Activated naive CD8-positive, alpha-beta T cell treated with anti-CD3 and anti-CD28 coated beads, Interleukin-2, amount 10 ng/mL, durations not matched to agents 7 days and 5 days (primary cell): ENCODE results near the gene POFUT2. TPM values are rescaled to one million over a fixed set of nuclear protein-coding genes. Genes with fewer than 3 reads are reported as not detected.

Source experiments
- ATAC-seq: fragments of 150-1000 bp; cut with Tn5 transposase; one replicate; pipeline ENCODE4 v1.10.0; 2021; ENCODE audit warnings: low read depth, moderate library complexity
- POLR2A ChIA-PET: fragments of 350-600 bp; sonication (Branson Sonifier 250); formaldehyde crosslinking; loops from one replicate; lab custom pipeline; 2021; ENCODE audit warnings: antibody characterized with exemption; lab: Charles Lee
- DNase-seq: peaks from one replicate; pipeline ENCODE4 v3.0.0; 2021
- H3K27ac Mint-ChIP-seq: one replicate; pipeline ENCODE4 v1.8.0; 2022; ENCODE audit warnings: mild to moderate bottlenecking, mixed read lengths
- H3K27me3 Mint-ChIP-seq: one replicate; pipeline ENCODE4 v1.8.0; 2022; ENCODE audit warnings: mild to moderate bottlenecking, moderate library complexity, mixed read lengths
- H3K36me3 Mint-ChIP-seq: one replicate; pipeline ENCODE4 v1.8.0; 2021; ENCODE audit warnings: mild to moderate bottlenecking, mixed read lengths
- H3K4me1 Mint-ChIP-seq: one replicate; pipeline ENCODE4 v1.8.0; 2021; ENCODE audit warnings: mixed read lengths
- H3K4me3 Mint-ChIP-seq: one replicate; pipeline ENCODE4 v1.8.0; 2022; ENCODE audit warnings: mild to moderate bottlenecking, moderate library complexity, mixed read lengths
- H3K9me3 Mint-ChIP-seq: one replicate; pipeline ENCODE4 v1.8.0; 2021; ENCODE audit warnings: mixed read lengths
- total RNA-seq, 2 experiments: library from RNA; stranded (reverse); gene quantifications; one replicate each; pipeline ENCODE4 v1.2.3, GENCODE V29; 2021

Gene POFUT2
- total RNA-seq, 2 experiments from 2014 or later: 26.0 to 27.0 TPM

DNA sequence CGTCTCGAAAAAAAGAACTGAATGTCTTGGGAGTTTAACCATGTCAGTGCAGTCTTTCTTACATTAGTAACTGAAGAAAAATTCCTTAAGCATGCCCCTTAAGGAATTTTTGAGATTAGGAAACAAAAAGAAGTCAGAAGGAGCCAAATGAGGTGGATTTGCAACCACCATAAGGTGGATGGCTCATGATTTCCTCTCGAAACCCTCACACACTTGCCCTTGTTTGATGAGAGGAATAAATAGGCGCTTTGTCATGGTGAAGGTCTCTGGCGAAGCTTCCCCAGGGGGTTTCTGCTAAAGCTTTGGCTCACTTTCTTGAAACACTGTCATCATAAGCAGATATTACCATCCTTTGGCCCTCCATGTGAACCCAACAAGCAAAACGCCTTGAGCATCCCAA, 68.2 kb downstream of the POFUT2 start:
- Mint-ChIP-seq H3K36me3 (peaks cover 27% of the 10 kb centered on the region), H3K9me3 (peaks cover 8% of the 10 kb centered on the region), H3K4me1 (peaks cover 1% of the 10 kb centered on the region), H3K27ac (no peak overlapping the region), H3K27me3 (no peaks in the 10 kb centered on the region), H3K4me3 (no peak overlapping the region)
- ATAC-seq: no peak
- no peak for DNase-seq
- POLR2A ChIA-PET: no interaction called here

DNA sequence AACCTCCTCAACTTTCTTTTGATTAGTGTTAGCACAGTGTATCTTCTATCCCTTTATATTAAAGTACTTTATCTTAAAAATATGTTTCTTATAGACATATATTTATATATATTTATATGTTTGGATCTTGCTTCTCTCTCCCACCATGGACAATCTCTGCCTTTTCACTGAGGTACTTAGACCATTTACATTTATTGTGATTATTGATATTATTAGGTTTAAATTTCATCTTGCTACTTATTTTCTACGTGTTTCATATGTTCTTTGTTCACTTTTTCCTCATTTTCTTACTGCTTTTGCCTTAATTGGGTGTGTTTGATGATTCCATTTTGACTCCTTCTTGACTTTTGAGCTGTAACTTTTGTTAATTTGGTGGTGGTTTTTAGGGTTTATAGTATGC, 70.7 kb downstream of the POFUT2 start:
- Mint-ChIP-seq H3K27ac (no peak overlapping the region), H3K4me3 (no peak overlapping the region), H3K4me1 (no peaks in the 10 kb centered on the region), H3K27me3 (no peaks in the 10 kb centered on the region), H3K9me3 (peaks cover 8% of the 10 kb centered on the region), H3K36me3 (peaks cover 29% of the 10 kb centered on the region)
- ATAC-seq (no peak), DNase-seq (no peak)
- POLR2A ChIA-PET: no interaction called here

DNA sequence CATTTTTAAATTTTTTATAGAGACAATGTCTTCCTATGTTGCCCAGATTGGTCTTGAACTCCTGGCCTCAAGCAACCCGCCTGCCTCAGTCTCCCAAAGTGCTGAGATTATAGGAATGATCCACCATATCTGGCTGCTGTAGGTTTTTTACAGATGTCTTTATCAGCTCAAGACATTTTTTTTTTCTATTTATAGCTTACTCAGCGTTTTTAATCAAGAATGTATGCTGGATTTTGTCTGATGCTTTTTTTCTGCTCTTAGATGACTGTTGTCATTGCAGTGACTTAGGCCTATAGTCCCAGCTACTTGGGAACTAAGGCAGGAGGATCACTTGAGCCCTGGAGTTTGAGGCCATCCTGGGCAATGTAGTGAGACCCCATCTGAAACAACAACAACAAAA, 72.5 kb downstream of the POFUT2 start:
- ATAC-seq (no peak), DNase-seq (no peak)
- no peaks in the 10 kb centered on the region for H3K4me1 Mint-ChIP-seq
- peaks cover 8% of the 10 kb centered on the region for H3K9me3 Mint-ChIP-seq
- no peak overlapping the region for H3K4me3 Mint-ChIP-seq
- no peaks in the 10 kb centered on the region for H3K27me3 Mint-ChIP-seq
- no peak overlapping the region for H3K27ac Mint-ChIP-seq
- peaks cover 35% of the 10 kb centered on the region for H3K36me3 Mint-ChIP-seq
- POLR2A ChIA-PET: no interaction called here

Other genes starting within 250 kb of the POFUT2 start
- gene ADARB1, start 213.3 kb downstream of the POFUT2 start, total RNA-seq: 10 to 100 TPM; 48.3 to 48.4 TPM
- 10 to 100 TPM; 12.5 to 12.8 TPM for gene COL18A1, start 117.3 kb upstream of the POFUT2 start, total RNA-seq